Endothelial cell of hepatic sinusoid (primary cell): ENCODE data around the gene FEZF2.

Experiments
- in situ Hi-C: cut with HindIII; loops from 2 replicates; pipeline ENCODE4 v1.10.0; 2017; ENCODE audit warnings: low sequenced_read_pairs

The FEZF2 gene

DNA sequence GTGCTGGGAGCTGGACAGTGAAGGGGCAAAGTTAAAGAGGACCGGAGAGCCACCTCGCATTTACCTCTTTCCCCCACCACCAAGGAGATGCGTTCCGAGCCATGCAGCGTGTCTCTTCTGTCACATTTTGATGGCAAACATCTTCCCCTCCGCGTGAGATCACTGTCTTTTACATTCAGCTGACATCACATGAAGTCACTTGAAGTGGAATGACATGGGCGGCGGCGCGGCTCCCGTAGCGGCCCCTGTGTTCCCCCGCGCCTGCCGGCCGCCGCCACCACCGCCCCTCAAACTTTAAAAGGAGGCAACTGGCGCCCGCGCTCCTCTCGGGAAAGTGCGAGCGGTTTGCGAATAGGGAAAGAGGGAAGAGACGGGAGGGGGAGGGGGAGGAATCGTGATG is at the start of gene FEZF2:
Gene FEZF2, minus strand, starts transcription at position 336 of the 400 bp plus-strand sequence. CDS start 682 bp downstream, outside the sequence.
- in situ Hi-C loops, result no loop called here

- in situ Hi-C loops, result no loop called here
Measured at GRCh38 chr3:62421207-62421606, 47.9 kb upstream of the FEZF2 start.

GRCh38 chr3:62416144-62416543 is 42.8 kb upstream of the FEZF2 start:
- in situ Hi-C loops, result no loop called here

DNA sequence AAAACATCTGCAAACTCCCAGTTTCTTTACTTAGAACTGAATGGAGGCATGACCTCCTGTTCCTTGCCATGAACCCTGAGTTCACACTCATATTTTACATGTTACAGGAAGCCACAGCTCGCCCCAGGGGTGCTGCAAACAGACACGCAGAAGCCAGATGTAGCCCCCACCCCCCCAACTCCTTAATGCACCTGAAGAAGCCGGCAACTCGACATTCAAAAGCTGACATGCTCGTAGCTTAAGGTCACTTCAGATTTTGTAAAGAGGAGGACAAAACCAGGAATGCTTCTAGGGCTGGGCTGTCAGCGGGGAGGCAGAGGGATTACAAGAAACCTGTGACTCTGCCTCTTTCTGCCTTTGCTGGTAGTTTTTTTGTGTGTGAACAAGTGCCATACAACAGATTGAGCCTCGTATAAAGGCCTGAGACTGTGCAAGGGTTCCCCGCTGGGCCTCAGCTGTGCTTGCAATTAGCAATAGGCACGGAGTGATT is 42.0 kb upstream of the FEZF2 start:
- in situ Hi-C loops, result no loop called here

DNA sequence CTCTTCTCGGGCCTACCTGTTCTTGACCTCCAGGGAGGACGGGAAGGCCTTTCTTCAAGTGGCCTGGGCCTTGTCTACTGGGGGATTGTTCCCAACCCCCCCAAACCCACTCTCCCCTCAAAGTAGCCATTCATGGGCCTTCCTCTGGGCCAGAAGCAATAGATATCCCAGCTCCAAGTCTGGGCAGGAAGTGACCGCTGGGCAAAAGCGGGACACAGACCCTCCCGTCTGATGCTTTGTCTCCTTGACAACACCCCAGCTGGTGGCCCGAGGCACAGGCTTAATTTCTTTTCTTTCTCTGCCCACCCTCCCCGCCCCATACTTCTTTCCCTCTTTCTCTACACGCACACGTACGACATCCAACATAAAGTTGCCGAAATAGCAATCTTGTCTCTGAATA is 41.4 kb upstream of the FEZF2 start:
- in situ Hi-C loops, result loop anchor here (5.0 kb wide), 1 partner anchor 77 kb away; no protein-coding TSS in a partner anchor

- in situ Hi-C loops, result loop anchor here (5.0 kb wide), 1 partner anchor 76 kb away; no protein-coding TSS in a partner anchor
Measured at GRCh38 chr3:62413687-62414086, 40.3 kb upstream of the FEZF2 start.

- in situ Hi-C loops, result no loop called here
Measured at GRCh38 chr3:62406945-62407344, 33.6 kb upstream of the FEZF2 start.

DNA sequence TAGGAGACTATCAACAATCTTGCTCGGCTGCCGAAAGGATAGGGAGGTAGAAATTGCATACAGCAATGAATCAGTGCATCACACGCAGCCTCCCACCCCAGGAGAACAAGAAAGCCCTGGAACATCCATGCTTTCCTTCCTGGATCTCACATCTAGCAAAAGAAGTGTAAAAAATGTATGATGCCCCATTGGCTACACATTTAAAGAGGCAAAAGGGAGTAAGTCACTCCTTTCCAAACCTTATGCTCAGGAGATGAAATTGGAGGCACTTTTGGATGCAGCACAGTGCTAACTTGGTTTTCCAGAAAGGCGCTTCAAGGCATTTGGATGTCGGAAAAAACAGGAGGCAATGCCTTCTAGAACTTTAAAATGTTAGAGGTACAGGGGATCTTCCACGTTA is 32.2 kb upstream of the FEZF2 start:
- in situ Hi-C loops, result no loop called here

GRCh38 chr3:62405135-62405534 is 31.8 kb upstream of the FEZF2 start:
- in situ Hi-C loops, result no loop called here

- in situ Hi-C loops, result no loop called here
Measured at GRCh38 chr3:62404321-62404720, 31.0 kb upstream of the FEZF2 start.

GRCh38 chr3:62403765-62404164 is 30.4 kb upstream of the FEZF2 start:
- in situ Hi-C loops, result no loop called here

DNA sequence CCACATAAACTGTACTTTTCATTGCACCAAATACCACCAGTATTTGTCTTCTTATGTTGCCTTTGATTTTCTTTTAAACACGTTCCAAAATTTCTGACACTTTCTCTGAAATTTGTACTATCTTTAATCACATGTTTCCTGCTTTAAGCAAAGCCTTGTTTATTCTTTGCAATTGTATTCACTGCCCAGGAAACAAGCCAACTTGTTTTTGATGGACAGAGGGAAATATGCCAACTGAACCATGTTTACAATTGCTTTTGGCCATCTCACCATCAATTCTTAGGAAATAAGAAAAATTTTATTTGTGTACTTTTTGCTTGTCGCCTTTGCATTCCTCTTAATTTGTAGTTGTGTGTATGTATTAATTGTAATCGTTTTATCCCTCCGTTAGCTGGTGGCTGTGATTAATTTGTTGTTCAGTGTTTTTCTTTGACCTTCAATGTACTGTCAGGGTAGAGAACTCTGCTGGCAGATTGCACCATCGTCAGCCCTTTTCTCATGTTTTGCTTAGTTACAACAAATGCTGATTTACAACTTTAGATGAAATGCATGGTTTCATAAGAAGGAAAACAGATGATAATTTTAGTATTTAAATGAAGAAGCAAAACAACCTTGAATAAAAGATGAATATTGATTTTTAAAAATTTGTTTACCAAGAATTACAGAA is 19.4 kb upstream of the FEZF2 start:
- in situ Hi-C loops, result no loop called here

GRCh38 chr3:62387251-62387650 is 13.9 kb upstream of the FEZF2 start:
- in situ Hi-C loops, result no loop called here

DNA sequence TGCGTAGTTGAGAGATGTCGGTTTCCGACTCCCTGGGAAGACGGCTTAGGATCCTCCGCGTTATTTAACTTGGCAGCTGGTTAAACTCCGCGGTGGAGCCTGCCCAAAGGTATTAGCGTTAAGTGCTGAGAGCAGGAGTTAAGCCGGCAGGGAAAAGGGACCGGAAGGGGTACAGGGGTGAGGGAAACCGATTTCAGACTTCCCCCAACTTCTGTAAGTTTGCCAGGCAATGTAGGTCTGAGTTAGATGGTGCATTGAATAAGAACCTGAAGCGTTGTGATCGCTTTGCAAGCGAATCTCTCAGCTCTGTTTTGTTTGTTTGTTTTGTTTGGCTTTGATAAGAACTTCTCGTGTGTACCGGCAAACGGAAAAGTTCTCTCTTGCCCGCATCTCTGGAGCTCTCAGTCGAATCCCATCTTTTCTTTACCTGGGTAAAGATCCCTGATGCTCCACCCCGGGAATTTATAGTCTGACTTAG is 6.0 kb upstream of the FEZF2 start:
- in situ Hi-C loops, result no loop called here

DNA sequence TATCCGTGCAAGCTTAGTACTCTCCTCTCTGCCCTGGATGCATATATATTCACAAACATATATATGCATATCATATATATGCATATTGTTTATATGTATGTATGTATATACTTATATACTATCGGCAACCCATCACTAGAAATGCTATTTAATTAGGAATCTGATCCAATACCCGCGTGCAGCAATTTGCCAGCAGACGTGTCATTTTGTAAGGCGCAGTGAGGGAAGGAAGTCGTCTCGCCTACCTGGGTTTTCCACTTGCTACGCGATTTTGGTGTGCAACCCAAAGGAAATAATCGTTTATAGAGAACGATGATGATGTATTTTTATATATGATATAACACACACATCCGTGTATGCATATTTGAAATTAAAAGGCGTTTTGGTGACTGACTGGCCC is 5.6 kb upstream of the FEZF2 start:
- in situ Hi-C loops, result no loop called here

DNA sequence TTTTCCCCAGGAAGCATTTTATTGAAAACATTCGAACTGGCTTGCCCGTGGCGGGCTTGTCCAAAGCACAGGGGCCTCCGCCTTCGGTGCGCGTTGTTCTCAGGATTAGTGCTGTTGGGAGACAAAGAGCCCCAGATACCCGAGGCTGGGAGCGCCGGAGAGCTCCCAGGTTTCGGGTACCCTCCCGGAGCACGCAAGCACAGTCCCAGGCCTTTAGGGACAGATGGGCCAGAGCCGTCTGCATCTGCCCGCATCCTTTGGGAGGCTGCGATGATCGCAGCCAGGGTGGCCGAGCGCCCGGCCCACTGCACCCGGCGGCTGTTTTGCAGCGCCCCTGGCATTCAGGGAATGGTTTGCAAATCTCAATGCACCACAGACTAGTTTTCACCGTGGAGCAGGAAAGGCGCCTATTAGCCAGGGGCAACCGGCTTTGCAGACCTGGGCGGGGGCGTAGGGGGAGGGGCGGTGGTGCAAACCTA is 5.0 kb upstream of the FEZF2 start:
- in situ Hi-C loops, result no loop called here

GRCh38 chr3:62376906-62377877 is 3.8 kb upstream of the FEZF2 start:
- in situ Hi-C loops, result no loop called here

GRCh38 chr3:62376454-62376720 is 3.0 kb upstream of the FEZF2 start:
- in situ Hi-C loops, result no loop called here

- in situ Hi-C loops, result no loop called here
Measured at GRCh38 chr3:62375655-62376453, 2.5 kb upstream of the FEZF2 start.

DNA sequence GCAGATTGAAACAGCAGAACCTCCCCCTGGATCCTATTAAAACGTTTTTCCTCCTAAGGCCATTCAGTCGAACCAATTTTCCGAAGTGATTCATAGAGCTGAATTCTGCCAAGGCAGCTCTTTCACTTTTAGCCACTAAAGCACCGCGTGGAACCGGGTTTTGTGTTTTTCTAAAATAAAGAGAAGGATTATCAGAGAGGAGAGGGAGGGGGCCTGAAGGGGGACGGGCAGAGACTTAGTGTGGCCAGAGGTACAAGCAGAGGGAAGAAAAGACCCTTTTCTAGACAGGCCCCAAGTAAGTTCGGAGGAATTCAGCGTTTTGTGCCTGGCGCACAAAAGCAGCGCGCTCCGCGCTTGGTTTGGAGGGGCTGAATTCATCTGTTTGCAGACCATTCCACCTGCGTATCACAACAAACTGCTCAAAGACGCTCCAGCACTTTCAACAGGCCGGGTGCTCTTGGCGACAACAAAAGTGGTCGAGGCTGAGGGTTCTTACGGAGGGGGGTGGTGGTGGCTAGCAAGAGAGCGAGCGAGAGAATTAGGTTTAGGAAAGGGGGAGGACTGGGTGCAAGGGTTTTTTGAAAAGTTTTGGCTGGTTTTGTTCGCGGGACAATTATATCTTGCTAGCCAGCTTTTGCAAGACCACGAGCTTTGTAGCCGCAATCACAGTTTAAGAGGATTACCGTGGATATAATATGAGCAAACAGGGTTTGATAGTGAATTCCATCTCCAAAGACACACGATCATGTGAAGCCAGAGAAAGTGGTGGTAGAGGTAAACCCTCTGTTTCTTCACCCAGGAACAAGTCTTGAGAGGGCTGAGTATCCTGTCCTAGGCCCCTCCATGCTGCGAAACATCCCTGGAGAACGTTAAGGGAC is 1.2 kb upstream of the FEZF2 start:
- in situ Hi-C loops, result no loop called here
